GM11168 (cell line): Measurements from ENCODE around the gene UCK1.

ENCODE experiments used
- in situ Hi-C: fragments of 300-500 bp; cut with MboI; formaldehyde crosslinking; loops from one replicate; pipeline ENCODE4 v1.12.0; 2022; ENCODE audit warnings: low sequenced_read_pairs; ENCODE audit not compliant: unreplicated experiment

UCK1 gene

GRCh38 chr9:131481441-131482342, 49.4 kb downstream of the UCK1 start:
- in situ Hi-C loops: no loop called here

DNA sequence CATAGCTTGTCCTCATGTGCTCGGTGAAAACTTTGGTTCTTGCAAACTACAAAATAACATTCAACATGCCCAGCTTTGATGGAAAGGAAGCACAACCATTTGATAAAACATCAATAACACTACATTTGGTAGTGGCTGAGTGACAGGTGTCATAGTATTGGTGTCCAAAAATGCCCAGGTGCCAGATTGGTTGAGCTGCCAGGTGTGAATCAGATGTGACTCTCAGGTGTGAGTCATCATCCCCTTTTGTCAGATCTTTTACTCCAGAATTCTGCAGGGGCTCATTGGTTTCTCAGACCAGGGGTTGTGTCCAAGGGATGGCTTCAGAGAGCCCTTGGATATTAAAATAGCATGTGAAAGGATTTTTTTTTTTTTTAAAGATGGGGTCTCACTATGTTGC, 50.8 kb downstream of the UCK1 start:
- in situ Hi-C loops: no loop called here

DNA sequence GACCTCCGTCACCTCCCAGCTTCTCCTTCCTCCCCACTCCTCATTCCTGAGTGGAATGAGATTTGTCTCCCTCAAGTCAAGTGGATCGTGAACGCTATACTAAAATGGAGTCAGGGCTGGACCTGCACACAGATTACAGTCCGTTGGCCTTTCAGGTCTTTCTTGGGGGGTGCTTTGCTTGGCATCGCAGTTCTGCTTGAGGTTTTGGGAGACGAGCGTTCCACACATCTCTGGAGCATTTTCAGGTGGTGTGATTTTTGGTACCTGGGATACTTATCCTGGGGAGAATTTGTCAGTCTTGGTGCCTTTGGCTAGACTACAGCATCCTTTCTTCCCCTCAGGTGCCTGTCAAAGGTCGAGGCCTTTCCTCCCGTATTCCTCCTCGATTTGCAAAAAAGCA, 52.2 kb downstream of the UCK1 start:
- in situ Hi-C loops: no loop called here

GRCh38 chr9:131478421-131478868, 52.6 kb downstream of the UCK1 start:
- in situ Hi-C loops: no loop called here

DNA sequence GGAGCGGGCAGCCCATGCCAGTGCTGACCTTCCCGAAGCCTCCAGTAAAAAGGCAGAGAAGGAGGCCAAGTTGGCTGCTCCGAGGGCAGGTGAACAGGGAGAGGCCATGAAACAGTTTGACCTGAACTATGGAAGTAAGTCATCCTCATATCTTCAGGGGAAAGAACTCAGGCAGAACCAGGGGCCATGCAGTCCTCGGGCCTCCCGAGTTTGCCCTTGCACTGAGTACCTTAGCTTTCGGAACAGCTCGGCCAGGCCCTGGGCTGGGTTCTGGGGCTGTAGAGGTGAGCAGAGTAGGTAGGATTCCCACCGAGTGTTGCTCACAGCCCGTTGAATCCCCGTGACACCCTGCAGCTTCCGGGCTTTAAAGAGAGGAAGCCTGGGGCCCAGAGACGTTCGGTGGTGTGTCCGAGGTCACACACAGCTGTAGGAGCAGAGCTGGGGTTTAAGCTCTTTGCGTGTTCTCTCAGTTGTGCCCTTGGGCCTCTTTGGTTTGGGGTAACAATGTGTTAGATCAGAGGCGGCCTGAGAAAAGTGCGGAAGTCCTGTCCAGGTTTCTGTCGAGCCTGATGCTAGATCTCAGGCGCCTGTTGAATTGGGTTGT, 53.1 kb downstream of the UCK1 start:
- in situ Hi-C loops: no loop called here

DNA sequence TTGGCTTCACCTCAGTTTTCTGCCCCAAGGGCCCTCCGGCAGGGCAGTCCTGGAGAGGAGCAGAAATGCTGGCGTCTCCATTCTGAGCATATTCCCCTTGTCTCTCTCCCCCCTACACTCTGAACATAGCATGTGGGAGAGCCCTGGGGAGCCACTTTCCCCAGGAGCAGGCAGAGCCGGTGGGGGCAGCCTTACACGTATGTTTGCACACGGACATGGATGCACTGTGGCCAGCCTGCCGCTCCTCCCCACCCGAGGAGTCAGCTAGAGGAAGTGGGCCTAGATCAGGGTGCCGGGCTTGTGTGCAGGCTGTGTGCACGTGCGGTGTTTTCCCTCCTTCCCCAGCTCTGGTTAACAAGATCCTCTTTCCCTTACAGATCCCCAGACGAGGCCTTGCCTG, 53.7 kb downstream of the UCK1 start:
- in situ Hi-C loops: no loop called here

GRCh38 chr9:131476777-131477345, 54.2 kb downstream of the UCK1 start:
- in situ Hi-C loops: no loop called here

- in situ Hi-C loops: no loop called here
Measured at GRCh38 chr9:131475956-131476776, 54.9 kb downstream of the UCK1 start.

- in situ Hi-C loops: no loop called here
Measured at GRCh38 chr9:131475111-131475955, 55.7 kb downstream of the UCK1 start.

DNA sequence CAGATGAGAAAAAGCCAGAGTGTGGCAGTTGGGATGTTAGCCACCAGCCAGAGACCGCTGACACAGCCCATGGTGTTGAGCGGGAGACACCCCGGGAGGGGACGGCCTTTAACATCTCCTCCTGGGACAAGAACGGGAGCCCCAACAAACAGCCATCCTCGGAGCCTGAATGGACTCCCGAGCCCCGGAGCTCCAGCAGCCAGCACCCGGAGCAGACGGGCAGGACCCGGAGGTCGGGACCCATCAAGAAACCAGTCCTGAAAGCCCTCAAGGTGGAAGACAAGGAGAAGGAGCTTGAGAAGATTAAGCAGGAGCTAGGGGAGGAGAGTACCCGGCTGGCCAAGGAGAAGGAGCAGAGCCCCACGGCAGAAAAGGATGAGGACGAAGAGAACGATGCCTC, 56.4 kb downstream of the UCK1 start:
- in situ Hi-C loops: no loop called here

DNA sequence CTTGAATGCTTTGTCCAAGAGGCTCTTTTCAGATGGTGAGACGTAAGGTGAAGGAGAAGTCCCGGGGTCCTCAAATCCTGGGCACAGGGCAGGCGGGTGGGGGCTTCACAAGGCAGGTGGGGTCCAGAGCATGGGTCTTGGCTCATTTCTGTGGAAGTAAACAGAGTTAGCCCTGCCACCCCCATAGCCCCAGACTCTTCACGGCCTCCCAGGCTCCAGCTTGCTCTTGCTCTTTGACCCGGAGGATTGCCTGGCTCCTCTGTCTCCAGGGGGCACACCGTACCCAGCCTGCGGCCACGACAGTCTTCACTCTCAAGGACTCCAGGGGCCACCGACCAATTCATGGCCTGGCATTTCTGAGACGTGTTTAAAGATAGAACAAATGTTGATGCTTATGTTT, 57.2 kb downstream of the UCK1 start:
- in situ Hi-C loops: no loop called here
